Stimulated activated CD8-positive, alpha-beta memory T cell treated with anti-CD3 and anti-CD28 coated beads, Interleukin-4, amount 100 ng/mL, for 48 hours (primary cell): ENCODE results near the gene KCNMB4.
A peak's percentile ranks its signal among the peaks of the same experiment; 100 is the strongest.
"Not testable (repeated sequence)": the region's sequence is repeated elsewhere in the genome, so short reads cannot be mapped to it uniquely, and the experiment has no call there.

Experiments
- DNase-seq: peaks from one replicate; pipeline ENCODE4 v3.0.0-alpha.2; 2020

KCNMB4 gene

GRCh38 chr12:70379846-70380245 is 13.8 kb downstream of the KCNMB4 start:
- DNase-seq: no peak

DNA sequence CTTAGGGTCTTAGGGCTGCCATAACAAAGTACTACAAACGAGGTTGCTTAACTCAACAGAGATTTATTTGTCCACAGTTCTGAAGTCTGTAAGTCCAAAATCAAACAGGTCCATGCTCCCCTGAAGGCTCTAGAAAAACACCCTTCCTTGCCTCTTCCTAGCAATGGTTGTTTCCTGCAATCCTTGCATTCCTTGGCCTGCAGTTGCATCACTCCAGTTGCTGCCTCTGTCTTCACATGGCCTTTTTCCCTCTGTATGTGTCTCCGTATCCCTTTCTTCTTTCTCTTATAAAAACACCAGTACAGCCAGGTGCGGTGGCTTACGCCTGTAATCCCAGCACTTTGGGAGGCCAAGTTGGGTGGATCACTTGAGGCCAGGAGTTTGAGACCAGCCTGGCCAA is 17.4 kb downstream of the KCNMB4 start:
- DNase-seq: no peak

GRCh38 chr12:70383886-70384285 is 17.8 kb downstream of the KCNMB4 start:
- DNase-seq: no peak

DNA sequence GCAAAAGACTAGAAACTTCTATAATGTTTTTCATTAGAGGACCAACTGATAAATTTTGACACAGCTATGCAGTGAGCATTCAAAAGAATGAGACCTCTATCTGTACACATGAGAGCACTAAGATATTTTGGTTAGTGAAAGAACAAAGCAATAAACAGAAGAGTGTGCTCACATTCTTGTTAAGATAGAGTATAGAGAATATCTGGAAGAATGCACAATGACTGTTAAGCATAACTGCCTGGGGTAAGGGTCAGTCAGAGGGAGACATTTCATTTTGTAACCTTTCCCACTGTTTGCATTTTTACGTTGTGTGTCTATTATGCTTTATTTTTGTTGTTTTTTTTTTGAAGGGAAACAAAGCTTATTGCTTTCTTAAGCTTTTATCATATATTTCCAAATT is 20.7 kb downstream of the KCNMB4 start:
- no peak for DNase-seq

- no peak for DNase-seq
These were observed 23.6 kb downstream of the KCNMB4 start for GRCh38 chr12:70389678-70390077.

- not testable (repeated sequence) for DNase-seq
These were observed 26.5 kb downstream of the KCNMB4 start for GRCh38 chr12:70392631-70393030.

DNA sequence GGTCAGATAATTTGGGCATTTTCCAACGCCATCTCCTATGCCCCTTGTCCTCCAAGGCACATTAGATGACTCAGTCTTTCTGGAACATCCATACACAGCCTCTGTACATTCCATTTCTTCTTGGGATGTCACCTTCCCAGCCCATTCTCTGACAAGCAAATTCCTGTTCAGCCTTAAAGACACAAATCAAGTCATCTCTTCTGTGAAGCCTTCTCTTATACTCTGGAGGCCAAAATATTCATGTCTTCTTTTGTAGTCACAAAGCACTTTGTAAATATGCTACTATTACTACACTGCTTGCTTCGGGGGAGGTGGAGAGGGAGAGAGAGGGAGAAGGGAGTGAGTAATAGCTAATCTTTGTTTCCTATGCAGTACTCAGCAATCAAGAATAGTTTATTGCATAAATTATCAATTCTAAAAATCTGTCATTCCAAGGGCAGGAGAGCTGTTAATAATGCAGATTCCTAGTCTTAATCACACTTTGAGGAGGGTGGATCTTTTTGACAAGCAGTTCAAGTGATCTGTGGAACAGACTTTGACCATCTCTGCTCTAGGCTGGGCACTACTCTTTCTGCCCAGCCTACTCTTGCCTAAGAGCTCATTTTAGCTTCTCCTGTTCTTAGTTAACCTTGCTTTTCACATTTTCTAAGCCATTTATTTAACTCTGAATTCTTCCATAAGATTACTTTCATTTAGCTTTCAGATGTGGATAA is 27.9 kb downstream of the KCNMB4 start:
- DNase-seq: no peak

DNA sequence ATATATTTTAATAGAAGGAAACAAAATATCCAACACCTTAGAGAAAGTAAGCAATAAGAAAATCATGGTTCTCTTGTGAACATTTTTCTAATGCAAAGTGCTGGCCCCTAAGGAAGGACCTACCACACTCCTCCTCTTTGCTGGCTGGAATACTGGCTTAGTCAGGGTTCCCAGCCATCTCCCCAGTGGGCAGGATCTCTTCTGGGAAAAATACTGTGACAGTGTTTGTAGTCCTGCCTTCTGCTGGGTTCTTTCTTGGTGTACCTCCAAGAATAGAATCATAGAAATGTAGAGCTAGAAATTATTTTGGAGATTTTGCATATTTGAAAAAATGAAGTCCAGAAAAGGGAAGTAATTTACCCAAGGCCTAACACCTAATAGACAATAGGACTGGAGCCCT is 31.9 kb downstream of the KCNMB4 start:
- DNase-seq: no peak

DNA sequence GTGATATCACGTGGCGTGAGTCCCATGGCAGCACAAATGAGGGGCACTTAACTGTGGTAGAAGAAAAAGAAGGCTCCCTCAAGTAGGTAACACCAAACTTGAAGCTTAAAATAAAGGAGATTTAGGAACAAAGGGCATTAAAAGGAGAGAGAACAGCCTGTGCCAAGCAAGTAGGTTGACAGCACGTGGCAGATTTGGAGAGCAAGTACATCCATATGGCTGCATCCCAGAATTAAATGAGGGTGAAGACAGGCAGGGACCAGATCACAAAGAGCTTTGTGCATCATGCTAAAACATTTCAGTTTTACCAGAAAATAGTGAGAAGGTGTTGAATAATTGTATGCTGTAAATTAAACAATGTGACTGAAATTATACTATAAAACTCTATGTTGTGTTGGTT is 32.8 kb downstream of the KCNMB4 start:
- DNase-seq: no peak

GRCh38 chr12:70399311-70399710 is 33.2 kb downstream of the KCNMB4 start:
- no peak for DNase-seq

GRCh38 chr12:70400124-70400523 is 34.0 kb downstream of the KCNMB4 start:
- no peak for DNase-seq

- no peak for DNase-seq
These were observed 36.5 kb downstream of the KCNMB4 start for GRCh38 chr12:70402597-70402996.

- no peak for DNase-seq
These were observed 37.7 kb downstream of the KCNMB4 start for GRCh38 chr12:70403826-70404225.

GRCh38 chr12:70408004-70408790 is 42.1 kb downstream of the KCNMB4 start:
- no peak for DNase-seq

GRCh38 chr12:70415987-70416386 is 49.9 kb downstream of the KCNMB4 start:
- no peak for DNase-seq

DNA sequence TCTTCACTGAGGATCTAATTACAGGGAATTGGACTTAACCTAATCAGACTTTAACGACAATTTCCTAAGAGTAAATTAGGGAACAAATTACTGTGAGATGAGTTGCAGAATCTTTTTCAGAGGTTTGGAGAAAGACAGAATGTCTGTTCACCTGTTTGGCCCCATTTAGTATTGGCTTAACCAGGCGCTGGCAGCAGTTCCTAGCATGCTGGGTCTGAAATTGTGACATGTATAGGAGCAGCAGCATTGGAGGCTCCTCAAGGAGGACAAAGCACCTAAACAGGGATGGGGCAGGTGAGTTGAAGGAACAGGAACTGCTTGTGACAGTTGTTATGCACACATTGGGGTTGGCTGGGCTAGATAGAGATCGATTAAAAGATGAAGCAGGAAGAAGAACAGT is 51.0 kb downstream of the KCNMB4 start:
- no peak for DNase-seq

- DNase-seq: peak; percentile 25
These were observed 52.0 kb downstream of the KCNMB4 start for GRCh38 chr12:70418101-70418500.

DNA sequence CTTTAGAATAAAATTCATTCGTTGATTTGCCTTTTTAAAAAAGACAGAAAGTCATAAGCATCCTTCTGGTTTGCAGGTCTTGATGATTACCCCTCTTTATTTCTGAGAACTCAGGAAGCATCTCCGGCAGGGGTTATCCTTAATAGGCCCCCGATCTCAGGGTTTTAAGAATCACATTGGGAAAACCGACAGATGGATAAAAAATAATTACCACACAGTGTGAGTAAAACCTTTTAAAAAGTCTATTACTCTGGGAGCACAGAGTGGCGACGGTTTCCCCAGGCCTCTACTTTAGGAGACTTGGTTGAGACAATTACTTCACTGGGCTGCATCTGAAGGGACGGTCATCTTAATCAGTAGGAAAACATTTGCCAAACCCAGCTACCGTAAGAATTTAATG is 56.5 kb downstream of the KCNMB4 start:
- no peak for DNase-seq

GRCh38 chr12:70426620-70427019 is 60.5 kb downstream of the KCNMB4 start:
- no peak for DNase-seq

DNA sequence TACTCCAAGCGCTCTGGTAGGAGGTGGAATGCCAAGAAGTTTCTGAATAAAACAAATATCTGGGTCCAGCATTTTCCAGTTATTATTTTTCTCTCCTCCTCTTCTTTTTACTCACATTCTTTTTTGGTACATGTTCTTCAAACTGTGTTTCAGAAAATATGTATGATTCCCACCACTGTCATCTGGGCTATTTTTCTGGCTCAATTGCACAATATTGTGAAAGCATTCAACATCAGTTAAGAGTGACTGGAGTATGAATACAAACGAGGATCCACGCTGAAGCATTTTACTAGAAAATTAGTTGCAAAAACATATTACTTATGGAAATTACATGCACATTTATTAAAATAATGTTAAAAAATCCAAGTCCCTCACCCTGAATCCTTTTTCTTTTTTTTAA is 61.5 kb downstream of the KCNMB4 start:
- DNase-seq: no peak

GRCh38 chr12:70430400-70430799 is 64.3 kb downstream of the KCNMB4 start:
- no peak for DNase-seq

DNA sequence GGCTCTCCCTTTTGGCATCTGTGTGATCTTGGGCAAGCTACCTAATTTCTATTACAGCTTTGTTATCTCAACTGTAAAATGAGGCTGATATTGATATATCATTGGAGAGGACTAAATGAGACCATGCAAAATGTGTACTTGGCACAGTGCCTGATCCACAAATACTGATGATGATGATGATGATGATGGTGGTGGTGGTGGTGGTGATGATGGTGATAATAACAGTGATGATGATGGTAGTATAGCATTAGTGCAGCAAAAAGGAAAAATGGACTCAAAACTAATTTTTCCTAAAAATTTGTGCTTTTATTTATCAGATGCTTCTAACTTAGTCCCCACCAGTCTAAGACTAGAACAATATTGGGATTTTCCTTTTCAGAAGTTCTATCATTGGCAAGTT is 70.7 kb downstream of the KCNMB4 start:
- no peak for DNase-seq

GRCh38 chr12:70443062-70443673 is 77.1 kb downstream of the KCNMB4 start:
- DNase-seq: no peak

- no peak for DNase-seq
These were observed 78.8 kb downstream of the KCNMB4 start for GRCh38 chr12:70444903-70445302.
